ENCODE measurements around the gene FKBP9. TPM values are rescaled to one million over a fixed set of nuclear protein-coding genes. Genes with fewer than 3 reads are reported as not detected.

FKBP9 gene
- polyA plus RNA-seq, 1 donor from 2014 or later, result 2.8 TPM

DNA sequence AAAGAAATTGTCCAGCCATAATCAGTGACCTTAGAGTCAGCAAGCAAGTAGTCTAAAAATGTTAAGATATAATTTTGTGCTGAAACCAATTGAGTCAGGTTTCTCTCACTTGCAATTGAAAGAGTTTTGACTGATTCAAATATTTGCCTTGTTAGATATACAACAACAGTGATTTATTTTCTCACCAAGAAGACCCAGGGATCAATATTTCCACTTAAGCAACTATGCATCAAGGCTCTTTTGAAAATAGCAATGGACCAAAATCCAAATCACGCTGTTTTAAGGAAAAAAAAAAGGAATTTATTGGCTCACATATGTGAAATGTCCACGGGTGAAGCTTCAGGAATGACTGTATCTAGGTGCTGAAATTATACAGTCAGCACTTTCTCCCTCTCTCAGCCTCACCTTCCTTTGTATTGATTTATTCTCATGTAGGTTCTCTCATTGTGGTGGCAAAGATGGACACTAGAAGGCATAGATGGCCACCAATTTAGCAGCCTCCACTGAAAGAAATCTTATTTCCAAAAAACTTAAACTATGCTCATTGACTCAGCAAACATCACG is 9.7 kb upstream of the FKBP9 start:
- H3K4me3 ChIP-seq (ENCODE audit: low read length), result no peak overlapping the region
- H3K27me3 ChIP-seq (ENCODE audit: insufficient read depth, low read depth, low read length), result no peaks in the 10 kb centered on the region
- H3K9me2 ChIP-seq (ENCODE audit: insufficient read depth, low read length), result no peaks in the 10 kb centered on the region
- H3K27ac ChIP-seq (ENCODE audit: low read length), result no peak overlapping the region
- no peak overlapping the region for H3K4me2 ChIP-seq (ENCODE audit: low read length)
- H2AFZ ChIP-seq (ENCODE audit: low read depth, low read length), result no peak overlapping the region
- no peaks in the 10 kb centered on the region for H3K79me2 ChIP-seq (replicated peaks; ENCODE audit: insufficient read depth, low read length)
- H3K36me3 ChIP-seq (ENCODE audit: insufficient read depth, low read length), result no peaks in the 10 kb centered on the region
- no peak overlapping the region for H3K9ac ChIP-seq (ENCODE audit: low read length)
- H4K20me1 ChIP-seq (ENCODE audit: insufficient read depth), result no peaks in the 10 kb centered on the region
- H3K9me3 ChIP-seq (ENCODE audit: low read length), result no peaks in the 10 kb centered on the region
- H3F3A ChIP-seq (ENCODE audit: insufficient read depth, low read length, poor library complexity, severe bottlenecking), result peaks cover 1% of the 10 kb centered on the region
- no peak for TF ChIP-seq SMC3 (conservative IDR thresholded peaks at IDR 0.05; ENCODE audit: poor library complexity)
- TF ChIP-seq RAD21 (conservative IDR thresholded peaks at IDR 0.05), result no peak

DNA sequence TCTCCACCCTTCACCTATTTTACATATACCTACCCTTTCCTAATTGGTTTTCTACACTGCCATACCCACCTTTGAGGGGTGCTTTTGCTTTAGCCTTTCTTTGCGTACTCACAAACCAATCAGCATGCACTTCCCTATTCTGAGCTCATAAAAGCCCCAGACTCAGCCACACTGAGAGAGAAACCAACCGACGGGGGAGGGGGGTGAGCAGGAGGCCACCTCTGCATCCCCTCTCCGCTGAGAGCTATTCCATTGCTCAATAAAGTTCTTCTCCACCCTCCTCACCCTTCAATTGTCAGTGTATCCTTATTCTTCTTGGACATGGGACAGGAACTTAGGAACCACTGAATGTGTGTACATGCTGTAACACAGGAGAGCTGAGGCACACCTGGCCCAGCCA is 9.0 kb upstream of the FKBP9 start:
- Histone ChIP-seq H3F3A (ENCODE audit: insufficient read depth, low read length, poor library complexity, severe bottlenecking) (no peaks in the 10 kb centered on the region), H3K9ac (ENCODE audit: low read length) (no peak overlapping the region), H3K9me2 (ENCODE audit: insufficient read depth, low read length) (no peaks in the 10 kb centered on the region), H4K20me1 (ENCODE audit: insufficient read depth) (no peaks in the 10 kb centered on the region), H3K9me3 (ENCODE audit: low read length) (no peaks in the 10 kb centered on the region), H2AFZ (ENCODE audit: low read depth, low read length) (no peak overlapping the region), H3K4me3 (ENCODE audit: low read length) (no peak overlapping the region), H3K36me3 (ENCODE audit: insufficient read depth, low read length) (no peaks in the 10 kb centered on the region), H3K4me2 (ENCODE audit: low read length) (no peak overlapping the region), H3K79me2 (replicated peaks; ENCODE audit: insufficient read depth, low read length) (no peaks in the 10 kb centered on the region), H3K27me3 (ENCODE audit: insufficient read depth, low read depth, low read length) (no peaks in the 10 kb centered on the region), H3K27ac (ENCODE audit: low read length) (no peak overlapping the region)
- TF ChIP-seq EZH2 (IDR thresholded peaks at IDR 0.05; ENCODE audit: borderline replicate concordance, insufficient read depth, low read length, poor library complexity, severe bottlenecking), result no peak
- no peak for TF ChIP-seq RAD21 (conservative IDR thresholded peaks at IDR 0.05)
- TF ChIP-seq, protein P1, sequence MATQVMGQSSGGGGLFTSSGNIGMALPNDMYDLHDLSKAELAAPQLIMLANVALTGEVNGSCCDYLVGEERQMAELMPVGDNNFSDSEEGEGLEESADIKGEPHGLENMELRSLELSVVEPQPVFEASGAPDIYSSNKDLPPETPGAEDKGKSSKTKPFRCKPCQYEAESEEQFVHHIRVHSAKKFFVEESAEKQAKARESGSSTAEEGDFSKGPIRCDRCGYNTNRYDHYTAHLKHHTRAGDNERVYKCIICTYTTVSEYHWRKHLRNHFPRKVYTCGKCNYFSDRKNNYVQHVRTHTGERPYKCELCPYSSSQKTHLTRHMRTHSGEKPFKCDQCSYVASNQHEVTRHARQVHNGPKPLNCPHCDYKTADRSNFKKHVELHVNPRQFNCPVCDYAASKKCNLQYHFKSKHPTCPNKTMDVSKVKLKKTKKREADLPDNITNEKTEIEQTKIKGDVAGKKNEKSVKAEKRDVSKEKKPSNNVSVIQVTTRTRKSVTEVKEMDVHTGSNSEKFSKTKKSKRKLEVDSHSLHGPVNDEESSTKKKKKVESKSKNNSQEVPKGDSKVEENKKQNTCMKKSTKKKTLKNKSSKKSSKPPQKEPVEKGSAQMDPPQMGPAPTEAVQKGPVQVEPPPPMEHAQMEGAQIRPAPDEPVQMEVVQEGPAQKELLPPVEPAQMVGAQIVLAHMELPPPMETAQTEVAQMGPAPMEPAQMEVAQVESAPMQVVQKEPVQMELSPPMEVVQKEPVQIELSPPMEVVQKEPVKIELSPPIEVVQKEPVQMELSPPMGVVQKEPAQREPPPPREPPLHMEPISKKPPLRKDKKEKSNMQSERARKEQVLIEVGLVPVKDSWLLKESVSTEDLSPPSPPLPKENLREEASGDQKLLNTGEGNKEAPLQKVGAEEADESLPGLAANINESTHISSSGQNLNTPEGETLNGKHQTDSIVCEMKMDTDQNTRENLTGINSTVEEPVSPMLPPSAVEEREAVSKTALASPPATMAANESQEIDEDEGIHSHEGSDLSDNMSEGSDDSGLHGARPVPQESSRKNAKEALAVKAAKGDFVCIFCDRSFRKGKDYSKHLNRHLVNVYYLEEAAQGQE (IDR thresholded peaks at IDR 0.05; ENCODE audit: borderline replicate concordance), result no peak
- TF ChIP-seq POLR2AphosphoS5 (IDR thresholded peaks at IDR 0.05), result no peak
- TF ChIP-seq, protein P2, sequence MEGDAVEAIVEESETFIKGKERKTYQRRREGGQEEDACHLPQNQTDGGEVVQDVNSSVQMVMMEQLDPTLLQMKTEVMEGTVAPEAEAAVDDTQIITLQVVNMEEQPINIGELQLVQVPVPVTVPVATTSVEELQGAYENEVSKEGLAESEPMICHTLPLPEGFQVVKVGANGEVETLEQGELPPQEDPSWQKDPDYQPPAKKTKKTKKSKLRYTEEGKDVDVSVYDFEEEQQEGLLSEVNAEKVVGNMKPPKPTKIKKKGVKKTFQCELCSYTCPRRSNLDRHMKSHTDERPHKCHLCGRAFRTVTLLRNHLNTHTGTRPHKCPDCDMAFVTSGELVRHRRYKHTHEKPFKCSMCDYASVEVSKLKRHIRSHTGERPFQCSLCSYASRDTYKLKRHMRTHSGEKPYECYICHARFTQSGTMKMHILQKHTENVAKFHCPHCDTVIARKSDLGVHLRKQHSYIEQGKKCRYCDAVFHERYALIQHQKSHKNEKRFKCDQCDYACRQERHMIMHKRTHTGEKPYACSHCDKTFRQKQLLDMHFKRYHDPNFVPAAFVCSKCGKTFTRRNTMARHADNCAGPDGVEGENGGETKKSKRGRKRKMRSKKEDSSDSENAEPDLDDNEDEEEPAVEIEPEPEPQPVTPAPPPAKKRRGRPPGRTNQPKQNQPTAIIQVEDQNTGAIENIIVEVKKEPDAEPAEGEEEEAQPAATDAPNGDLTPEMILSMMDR (IDR thresholded peaks at IDR 0.05; ENCODE audit: poor library complexity, severe bottlenecking), result no peak
- no peak for TF ChIP-seq MXI1 (conservative IDR thresholded peaks at IDR 0.05; ENCODE audit: poor library complexity, severe bottlenecking)
- TF ChIP-seq EP300 (conservative IDR thresholded peaks at IDR 0.05; ENCODE audit: poor library complexity, severe bottlenecking), result no peak
- no peak for TF ChIP-seq TAF1 (IDR thresholded peaks at IDR 0.05; ENCODE audit: low read depth)
- no peak for TF ChIP-seq SMC3 (conservative IDR thresholded peaks at IDR 0.05; ENCODE audit: poor library complexity)

Data from neural cell (in vitro differentiated cells).